H9 (cell line): Measurements from ENCODE around the gene ZNF341. TPM values are rescaled to one million over a fixed set of nuclear protein-coding genes. Genes with fewer than 3 reads are reported as not detected.

Experiments used
- DNase-seq: peaks from one replicate; pipeline ENCODE4 v3.0.0-alpha.2; 2017
- H2AFZ ChIP-seq: one replicate; pipeline ENCODE4 v1.6.1; 2013; ENCODE audit warnings: mild to moderate bottlenecking, low read length, control low read depth, moderate library complexity
- H2AK5ac ChIP-seq: 2 replicates; pipeline ENCODE4 v1.6.1; 2013; ENCODE audit warnings: low read length, control low read depth, mixed read lengths; ENCODE audit not compliant: insufficient read length
- H2BK120ac ChIP-seq: one replicate; pipeline ENCODE4 v1.6.1; 2013; ENCODE audit warnings: low read depth, mild to moderate bottlenecking, low read length, control low read depth, inconsistent platforms; ENCODE audit not compliant: poor library complexity, severe bottlenecking
- H2BK12ac ChIP-seq: 2 replicates; pipeline ENCODE4 v1.6.1; 2013; ENCODE audit warnings: low read length, control low read depth, mixed read lengths, low read depth; ENCODE audit not compliant: insufficient read length
- H2BK15ac ChIP-seq: 2 replicates; pipeline ENCODE4 v1.6.1; 2013; ENCODE audit warnings: low read depth, low read length, control low read depth
- H2BK20ac ChIP-seq: one replicate; pipeline ENCODE4 v1.6.1; 2013; ENCODE audit warnings: low read depth, mild to moderate bottlenecking, low read length, control low read depth, inconsistent platforms; ENCODE audit not compliant: poor library complexity, severe bottlenecking
- H2BK5ac ChIP-seq: 2 replicates; pipeline ENCODE4 v1.6.1; 2013; ENCODE audit warnings: low read length, control low read depth, mixed read lengths; ENCODE audit not compliant: insufficient read length
- H3K14ac ChIP-seq: 2 replicates; pipeline ENCODE4 v1.6.1; 2013; ENCODE audit warnings: low read length, control low read depth; ENCODE audit not compliant: insufficient read depth
- H3K18ac ChIP-seq: 2 replicates; pipeline ENCODE4 v1.6.1; 2013; ENCODE audit warnings: low read depth, mild to moderate bottlenecking, mixed read lengths, low read length, control low read depth; ENCODE audit not compliant: insufficient read length
- H3K23ac ChIP-seq: 2 replicates; pipeline ENCODE4 v1.6.1; 2013; ENCODE audit warnings: low read length, control low read depth, mixed read lengths, low read depth; ENCODE audit not compliant: insufficient read length
- H3K23me2 ChIP-seq: 2 replicates; pipeline ENCODE4 v1.6.1; 2013; ENCODE audit warnings: low read depth, mild to moderate bottlenecking, mixed read lengths, low read length, control low read depth; ENCODE audit not compliant: insufficient read length, poor library complexity, severe bottlenecking
- H3K27ac ChIP-seq: 2 replicates; pipeline ENCODE4 v1.5.1; 2013; ENCODE audit warnings: low read length, control low read depth, mixed read lengths, low read depth; ENCODE audit not compliant: insufficient read length
- H3K27me3 ChIP-seq: 2 replicates; pipeline ENCODE4 v1.6.1; 2013; ENCODE audit warnings: low read length, control low read depth, inconsistent platforms; ENCODE audit not compliant: insufficient read depth
- H3K4ac ChIP-seq: 2 replicates; pipeline ENCODE4 v1.6.1; 2013; ENCODE audit warnings: low read depth, mild to moderate bottlenecking, control low read depth, inconsistent platforms, low read length, moderate library complexity
- H3K4me1 ChIP-seq: 2 replicates; pipeline ENCODE4 v1.6.1; 2013; ENCODE audit warnings: low read length, control low read depth, inconsistent platforms; ENCODE audit not compliant: insufficient read depth
- H3K4me2 ChIP-seq: 2 replicates; pipeline ENCODE4 v1.6.1; 2013; ENCODE audit warnings: low read length, control low read depth, mixed read lengths; ENCODE audit not compliant: insufficient read length, insufficient read depth
- H3K56ac ChIP-seq: 2 replicates; pipeline ENCODE4 v1.6.1; 2013; ENCODE audit warnings: low read depth, mild to moderate bottlenecking, mixed read lengths, low read length, control low read depth; ENCODE audit not compliant: insufficient read length
- H3K79me1 ChIP-seq: 2 replicates; pipeline ENCODE4 v1.6.1; 2013; ENCODE audit warnings: low read depth, mild to moderate bottlenecking, moderate library complexity, low read length, control low read depth, inconsistent platforms; ENCODE audit not compliant: insufficient read depth, poor library complexity, severe bottlenecking
- H3K79me2 ChIP-seq: 2 replicates; pipeline ENCODE4 v1.6.1; 2013; ENCODE audit warnings: low read length, control low read depth, inconsistent platforms; ENCODE audit not compliant: insufficient read depth
- H3K9ac ChIP-seq: 2 replicates; pipeline ENCODE4 v1.6.1; 2013; ENCODE audit warnings: low read length, control low read depth, mixed read lengths; ENCODE audit not compliant: insufficient read length; ENCODE audit errors: extremely low read depth
- H3K9me3 ChIP-seq: one replicate; pipeline ENCODE4 v1.6.1; 2013; ENCODE audit warnings: low read depth, low read length, inconsistent platforms; ENCODE audit not compliant: control insufficient read depth
- H3T11ph ChIP-seq: one replicate; pipeline ENCODE4 v1.6.1; 2013; ENCODE audit warnings: mild to moderate bottlenecking, low read length, control low read depth, inconsistent platforms
- H4K20me1 ChIP-seq: one replicate; pipeline ENCODE4 v1.6.1; 2013; ENCODE audit not compliant: control insufficient read depth, insufficient read length, insufficient read depth
- H4K5ac ChIP-seq: 2 replicates; pipeline ENCODE4 v1.6.1; 2013; ENCODE audit warnings: low read depth, mild to moderate bottlenecking, mixed read lengths, low read length, control low read depth; ENCODE audit not compliant: insufficient read length
- H4K8ac ChIP-seq: replicated peaks from 2 replicates; pipeline ENCODE4 v1.6.1; 2013; ENCODE audit warnings: low read length, control low read depth, mixed read lengths, low read depth; ENCODE audit not compliant: insufficient read length
- H4K91ac ChIP-seq: 2 replicates; pipeline ENCODE4 v1.6.1; 2013; ENCODE audit warnings: low read depth, mild to moderate bottlenecking, moderate library complexity, mixed read lengths, low read length, control low read depth; ENCODE audit not compliant: insufficient read length
- H3K27ac Mint-ChIP-seq, 3 experiments: 2 replicates in 2 of 3; 3 replicates in 1 of 3; pipeline ENCODE4 v1.8.0; 2020 to 2021; ENCODE audit warnings: mixed read lengths in 3 of 3, mild to moderate bottlenecking in 1 of 3, moderate library complexity in 1 of 3
- H3K27me3 Mint-ChIP-seq: 2 replicates; pipeline ENCODE4 v1.8.0; 2021; ENCODE audit warnings: low read depth, mild to moderate bottlenecking, moderate library complexity, mixed read lengths
- H3K36me3 Mint-ChIP-seq, 3 experiments: 2 replicates in 2 of 3; 3 replicates in 1 of 3; pipeline ENCODE4 v1.8.0; 2020 to 2021; ENCODE audit warnings: low read depth in 3 of 3, mixed read lengths in 3 of 3; ENCODE audit not compliant: insufficient read depth in 1 of 3
- H3K4me1 Mint-ChIP-seq, 2 experiments: 2 replicates each; pipeline ENCODE4 v1.8.0; 2020; ENCODE audit warnings: mixed read lengths in 2 of 2
- H3K4me3 Mint-ChIP-seq, 2 experiments: 2 replicates in 1 of 2; 3 replicates in 1 of 2; pipeline ENCODE4 v1.8.0; 2020 to 2021; ENCODE audit warnings: mild to moderate bottlenecking in 2 of 2, mixed read lengths in 2 of 2, moderate library complexity in 1 of 2
- H3K9me3 Mint-ChIP-seq, 2 experiments: 2 replicates in 1 of 2; 3 replicates in 1 of 2; pipeline ENCODE4 v1.8.0; 2020; ENCODE audit warnings: mild to moderate bottlenecking in 2 of 2, mixed read lengths in 2 of 2, moderate library complexity in 1 of 2
- WGBS: extraction: QIAGEN DNeasy Blood & Tissue Kit; methylation state at CpG from one replicate; pipeline ENCODE4 v1.1.7; 2013; ENCODE audit warnings: missing lambda C conversion rate, low lambda C conversion rate, mixed read lengths; ENCODE audit not compliant: insufficient read length; ENCODE audit errors: extremely low coverage; 5-methylcytosine and 5-hydroxymethylcytosine counted together
- total RNA-seq: library from RNA; stranded (reverse); gene quantifications from 2 replicates; pipeline ENCODE4 v1.2.1, GENCODE V29; 2021
- TF ChIP-seq, protein P1 (sequence below): fragments of 200-600 bp; sonication (generic); conservative IDR thresholded peaks from 3 replicates; pipeline ENCODE4 v1.8.0; 2021; ENCODE audit warnings: antibody characterized with exemption, mild to moderate bottlenecking

ZNF341 gene
- total RNA-seq, 1 experiment from 2014 or later, result 5.2 TPM

GRCh38 chr20:33783256-33783655 is 51.5 kb downstream of the ZNF341 start:
- H3K27me3 Mint-ChIP-seq, result no peaks in the 10 kb centered on the region

More at GRCh38 chr20:33783256-33783655, 51.5 kb downstream of the ZNF341 start:
- no peaks in the 10 kb centered on the region for H3K9me3 Mint-ChIP-seq
- H2BK20ac ChIP-seq, result no peak overlapping the region
- no peak overlapping the region for H3K14ac ChIP-seq
- H3K9me3 ChIP-seq, result no peaks in the 10 kb centered on the region
- H3K4ac ChIP-seq, result no peak overlapping the region
- H3K79me1 ChIP-seq, result no peaks in the 10 kb centered on the region
- no peak overlapping the region for H3K27ac ChIP-seq
- H3K23ac ChIP-seq, result no peak overlapping the region
- no peaks in the 10 kb centered on the region for H3K27me3 ChIP-seq
- no peak overlapping the region for H2BK15ac ChIP-seq
- H4K20me1 ChIP-seq, result no peaks in the 10 kb centered on the region
- no peak overlapping the region for H2BK5ac ChIP-seq
- no peak overlapping the region for H3K56ac ChIP-seq
- H3K4me3 Mint-ChIP-seq, result no peak overlapping the region
- no peak overlapping the region for H4K5ac ChIP-seq
- no CpG with 5 or more reads among the region's 5 CpGs for WGBS
- no peak overlapping the region for H2AFZ ChIP-seq
- no peaks in the 10 kb centered on the region for H3K23me2 ChIP-seq
- no peak overlapping the region for H3K9ac ChIP-seq
- no peak overlapping the region for H3K18ac ChIP-seq
- peaks cover 0 to 5% (median 4%) of the 10 kb centered on the region in 3 experiments; a peak in 2 of 7 replicates for H3K36me3 Mint-ChIP-seq
- no peak overlapping the region for H2AK5ac ChIP-seq
- no peak overlapping the region for H3K4me2 ChIP-seq
- H3K27ac Mint-ChIP-seq, result peak overlapping the region in 1 of 3 experiments; percentile 68; a peak in 2 of 7 replicates
- H2BK12ac ChIP-seq, result no peak overlapping the region
- no peaks in the 10 kb centered on the region; the same call in 1 of the 2 replicates for H3K4me1 ChIP-seq
- H3K4me1 Mint-ChIP-seq, result peaks cover 6 to 10% of the 10 kb centered on the region in 2 experiments
- no peak for DNase-seq
- H3K79me2 ChIP-seq, result no peaks in the 10 kb centered on the region
- no peak overlapping the region for H4K91ac ChIP-seq
- TF ChIP-seq, protein P1, sequence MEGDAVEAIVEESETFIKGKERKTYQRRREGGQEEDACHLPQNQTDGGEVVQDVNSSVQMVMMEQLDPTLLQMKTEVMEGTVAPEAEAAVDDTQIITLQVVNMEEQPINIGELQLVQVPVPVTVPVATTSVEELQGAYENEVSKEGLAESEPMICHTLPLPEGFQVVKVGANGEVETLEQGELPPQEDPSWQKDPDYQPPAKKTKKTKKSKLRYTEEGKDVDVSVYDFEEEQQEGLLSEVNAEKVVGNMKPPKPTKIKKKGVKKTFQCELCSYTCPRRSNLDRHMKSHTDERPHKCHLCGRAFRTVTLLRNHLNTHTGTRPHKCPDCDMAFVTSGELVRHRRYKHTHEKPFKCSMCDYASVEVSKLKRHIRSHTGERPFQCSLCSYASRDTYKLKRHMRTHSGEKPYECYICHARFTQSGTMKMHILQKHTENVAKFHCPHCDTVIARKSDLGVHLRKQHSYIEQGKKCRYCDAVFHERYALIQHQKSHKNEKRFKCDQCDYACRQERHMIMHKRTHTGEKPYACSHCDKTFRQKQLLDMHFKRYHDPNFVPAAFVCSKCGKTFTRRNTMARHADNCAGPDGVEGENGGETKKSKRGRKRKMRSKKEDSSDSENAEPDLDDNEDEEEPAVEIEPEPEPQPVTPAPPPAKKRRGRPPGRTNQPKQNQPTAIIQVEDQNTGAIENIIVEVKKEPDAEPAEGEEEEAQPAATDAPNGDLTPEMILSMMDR, result no peak
- no peak overlapping the region for H4K8ac ChIP-seq
- H2BK120ac ChIP-seq, result no peak overlapping the region
- H3T11ph ChIP-seq, result no peak overlapping the region
